HG03432 (cell line): ENCODE data around the gene ARL5C.

ENCODE experiments used
- ATAC-seq: cut with Tn5 transposase; IDR thresholded peaks from one replicate; pipeline ENCODE4 v1.9.1; 2021; ENCODE audit warnings: mild to moderate bottlenecking, moderate library complexity; ENCODE audit not compliant: unreplicated experiment

Gene ARL5C

DNA sequence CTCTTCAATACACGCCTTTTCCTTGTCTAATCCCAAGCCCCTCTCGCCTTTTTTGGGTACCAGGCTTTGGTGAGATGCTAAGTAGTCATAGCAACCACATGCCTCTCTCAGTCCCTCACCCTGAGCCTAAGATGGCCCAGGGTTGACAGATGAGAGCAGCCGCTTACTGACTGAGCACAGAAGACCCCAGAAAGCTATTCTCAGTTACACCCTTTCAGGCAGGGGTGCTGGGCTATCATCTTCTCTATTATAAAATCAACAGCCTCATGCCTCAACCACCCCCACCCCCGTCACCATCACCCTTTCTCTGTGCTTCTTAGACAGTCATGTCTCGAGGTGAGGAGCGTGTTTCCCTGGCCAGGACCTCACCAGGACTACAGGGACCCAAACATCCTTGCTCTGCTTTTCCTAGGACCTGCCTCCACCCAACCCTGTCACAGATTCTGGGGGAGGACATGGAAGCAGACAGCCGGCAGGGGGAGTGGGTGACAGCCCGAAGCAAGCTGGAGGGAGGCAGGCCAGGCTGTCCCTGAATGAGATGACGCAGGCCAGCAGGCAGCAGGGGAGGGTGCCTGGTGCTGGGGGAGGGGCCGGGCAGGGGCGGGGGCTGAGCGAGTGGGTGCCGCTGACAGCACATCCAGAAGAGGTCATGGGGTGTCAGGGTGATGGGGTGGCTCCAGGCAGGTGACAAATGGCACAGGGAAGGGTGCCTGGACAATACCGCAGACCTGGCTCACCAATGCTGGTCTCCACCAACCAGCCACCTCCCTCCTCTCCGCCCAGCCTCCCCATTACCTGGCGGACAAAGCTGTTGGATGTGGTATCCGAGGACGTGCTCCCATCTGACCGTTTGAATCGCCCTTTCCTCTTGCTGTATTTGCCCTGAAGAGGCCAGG is 28.4 kb upstream of the ARL5C start:
- no peak for ATAC-seq

DNA sequence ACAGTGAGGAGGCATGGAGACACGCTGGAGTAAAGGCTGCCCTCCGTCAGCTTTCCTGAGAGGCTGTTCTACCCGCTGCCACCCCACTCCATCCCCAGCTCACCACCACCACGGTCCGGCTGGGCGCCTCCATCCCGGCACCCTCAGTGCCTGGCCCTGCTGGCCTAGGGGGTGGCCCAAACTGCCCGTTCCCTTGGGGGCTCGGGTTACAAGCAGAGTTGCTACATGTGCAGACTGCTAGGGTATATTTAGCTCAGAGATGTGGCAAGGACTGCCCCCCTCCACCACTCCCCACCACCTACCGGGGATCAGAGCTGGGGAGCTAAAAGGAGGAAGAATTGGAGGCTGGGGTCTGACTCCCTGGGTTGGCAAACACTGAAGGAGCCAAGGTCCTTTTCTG is 27.4 kb upstream of the ARL5C start:
- no peak for ATAC-seq

DNA sequence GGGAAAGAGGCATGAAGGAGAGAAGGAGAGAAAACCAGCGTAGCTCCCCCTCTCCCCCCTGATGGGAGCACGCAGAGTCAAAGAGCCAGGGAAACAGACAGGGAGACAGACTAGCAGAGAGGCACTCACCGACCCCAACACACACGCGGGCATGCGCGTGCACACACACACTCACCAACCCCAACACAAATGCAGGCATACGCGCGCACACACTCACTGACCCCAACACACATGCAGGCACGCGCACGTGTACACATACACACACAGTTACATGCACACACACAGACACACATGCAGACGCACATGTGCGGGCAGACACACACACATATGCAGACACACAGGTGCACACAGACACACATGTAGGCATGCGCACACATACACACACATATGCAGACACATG is 26.9 kb upstream of the ARL5C start:
- ATAC-seq: no peak

DNA sequence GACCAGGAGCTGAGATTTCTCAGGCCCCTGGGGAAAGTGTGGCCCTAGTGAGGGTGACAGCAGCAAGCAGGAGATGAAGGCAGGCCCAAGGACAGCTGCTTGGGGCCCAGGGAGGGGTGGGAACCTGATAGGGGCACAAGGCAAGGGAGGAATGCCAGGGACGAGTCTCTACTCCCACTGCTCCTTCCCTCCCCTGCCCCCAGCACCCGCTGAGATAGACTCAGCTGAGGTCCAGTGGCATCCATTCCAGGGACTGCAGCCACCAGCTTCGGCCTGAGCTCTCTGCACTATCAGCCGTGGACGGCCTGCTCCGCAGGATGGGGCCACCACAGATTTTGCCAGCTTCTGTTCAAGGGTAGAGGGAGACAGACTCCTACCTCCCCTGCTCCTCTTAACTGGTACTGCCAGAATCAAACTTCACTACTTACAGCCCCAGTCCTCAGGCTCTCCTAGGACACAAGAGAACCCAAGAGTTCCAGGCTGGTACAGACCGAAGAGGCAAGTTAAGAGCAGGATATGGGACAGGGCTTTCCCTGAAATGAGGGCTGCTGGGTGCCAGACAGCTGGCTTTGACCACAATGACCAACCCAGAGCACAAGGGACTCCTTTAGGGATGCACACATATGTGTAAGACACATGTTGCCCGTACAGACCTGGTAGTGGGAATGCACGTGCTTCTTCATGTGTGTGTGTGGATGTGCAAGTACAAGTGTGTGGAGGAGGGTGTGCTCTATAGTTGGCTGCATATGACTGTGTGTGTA is 26.0 kb upstream of the ARL5C start:
- ATAC-seq: no peak

DNA sequence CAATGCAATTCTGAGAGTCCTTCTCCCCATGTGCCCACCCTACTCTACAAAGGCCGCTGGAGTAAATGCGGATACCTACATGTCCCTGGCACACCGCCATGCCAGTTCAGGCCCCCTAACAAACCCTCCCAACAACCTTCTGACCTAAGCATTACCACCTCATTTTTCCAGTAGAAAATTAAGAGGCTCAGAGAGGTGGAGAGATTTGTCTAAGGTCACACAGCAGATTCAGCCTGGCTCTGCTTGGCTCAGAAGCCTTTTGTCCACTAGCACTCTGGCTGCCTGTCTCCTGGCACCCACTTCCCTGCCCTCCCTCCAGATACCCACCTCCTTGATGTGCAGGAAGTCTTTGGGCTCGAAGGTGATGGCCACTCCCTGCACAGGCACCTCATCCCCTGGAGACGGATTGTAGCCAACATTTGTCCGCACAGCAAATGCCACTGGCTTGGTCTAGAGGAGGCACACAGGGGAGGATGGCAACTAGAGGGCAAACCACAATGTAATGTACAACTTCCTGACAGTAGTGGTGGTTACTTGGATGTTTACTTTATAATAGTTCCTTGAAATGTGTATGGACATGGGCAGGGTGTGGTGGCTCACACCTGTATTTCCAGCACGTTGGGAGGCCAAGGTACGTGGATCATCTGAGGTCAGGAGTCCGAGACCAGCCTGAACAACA is 21.3 kb upstream of the ARL5C start:
- no peak for ATAC-seq

DNA sequence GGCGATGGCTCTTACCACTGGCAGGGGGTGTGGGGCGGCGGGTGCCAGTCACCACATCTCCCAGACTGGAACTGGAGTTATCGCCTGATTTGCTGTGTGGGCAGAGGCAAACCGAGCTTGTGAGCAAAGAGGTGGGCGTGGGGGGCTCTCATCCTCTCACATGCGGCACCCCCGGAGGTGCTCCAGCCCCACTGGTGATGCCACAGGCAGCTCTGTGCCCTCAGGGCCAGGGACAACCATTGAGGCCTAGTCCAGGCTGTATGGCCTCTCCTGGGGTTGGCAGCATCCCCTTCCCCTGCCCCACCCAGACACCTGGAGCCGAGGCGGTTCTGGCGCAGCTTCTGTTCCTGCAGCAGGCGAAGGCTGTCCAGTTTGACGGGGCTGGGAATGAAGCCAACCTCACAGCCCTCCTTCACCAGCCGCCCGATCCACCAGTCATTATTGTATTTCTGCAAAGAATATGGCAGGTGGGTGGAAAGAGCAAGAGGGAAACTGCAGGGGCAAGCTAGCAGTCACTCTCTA is 20.6 kb upstream of the ARL5C start:
- ATAC-seq: no peak

DNA sequence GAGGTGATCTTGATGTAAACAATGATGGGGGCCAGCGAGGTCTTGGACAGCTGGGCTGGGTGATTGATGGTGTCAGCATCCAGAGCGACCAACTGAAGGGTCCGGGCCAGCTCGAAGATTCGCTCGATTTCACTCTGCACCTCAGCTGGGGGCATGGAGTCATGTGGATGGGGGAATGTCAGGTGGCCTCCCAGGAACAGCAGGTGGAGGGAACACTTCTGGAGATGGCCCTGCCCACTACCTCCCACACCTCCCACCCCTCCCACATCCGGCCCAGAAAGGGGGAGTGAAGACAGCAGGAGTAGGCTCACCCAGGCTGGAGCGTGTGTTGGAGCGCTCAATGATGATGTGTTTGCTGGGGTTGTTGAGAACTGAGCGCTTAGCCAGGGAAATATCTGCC is 17.8 kb upstream of the ARL5C start:
- no peak for ATAC-seq

DNA sequence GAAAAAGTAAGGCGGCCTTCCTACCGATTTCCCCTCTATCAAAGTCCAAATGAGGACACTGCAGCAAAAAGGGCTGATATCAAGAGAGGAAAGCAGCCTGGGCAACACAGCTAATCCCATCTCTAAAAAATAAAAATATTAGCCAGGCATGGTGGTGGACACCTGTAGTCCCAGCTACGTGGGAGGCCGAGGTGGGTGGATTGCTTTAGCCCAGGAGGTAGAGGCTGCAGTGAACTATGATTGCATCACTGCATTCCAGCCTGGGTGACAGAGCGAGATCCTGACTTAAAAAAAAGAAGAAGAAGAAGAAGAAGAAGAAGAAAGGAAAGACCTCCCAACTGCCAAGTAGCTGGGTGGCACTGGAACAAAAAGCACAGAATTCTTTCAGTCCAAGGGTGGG is 17.1 kb upstream of the ARL5C start:
- no peak for ATAC-seq

DNA sequence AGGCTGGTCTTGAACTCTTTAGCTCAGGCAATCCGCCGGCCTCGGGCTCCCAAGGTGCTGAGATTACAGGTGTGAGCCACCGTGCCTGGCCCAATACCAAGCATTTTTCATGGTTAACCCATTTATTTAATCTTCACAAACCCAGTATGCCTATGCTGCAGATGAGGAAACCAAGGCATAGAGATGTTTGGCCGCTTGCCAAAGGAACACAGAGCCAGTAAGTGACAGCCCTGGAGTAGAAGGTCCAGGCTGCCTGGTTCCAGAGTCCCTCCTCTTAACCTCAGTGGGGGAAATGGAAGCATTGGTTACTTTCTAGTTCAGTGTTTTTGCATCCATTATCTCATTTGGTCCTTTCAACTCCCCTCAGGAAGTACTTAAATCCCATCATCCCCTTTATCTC is 15.3 kb upstream of the ARL5C start:
- ATAC-seq: no peak

DNA sequence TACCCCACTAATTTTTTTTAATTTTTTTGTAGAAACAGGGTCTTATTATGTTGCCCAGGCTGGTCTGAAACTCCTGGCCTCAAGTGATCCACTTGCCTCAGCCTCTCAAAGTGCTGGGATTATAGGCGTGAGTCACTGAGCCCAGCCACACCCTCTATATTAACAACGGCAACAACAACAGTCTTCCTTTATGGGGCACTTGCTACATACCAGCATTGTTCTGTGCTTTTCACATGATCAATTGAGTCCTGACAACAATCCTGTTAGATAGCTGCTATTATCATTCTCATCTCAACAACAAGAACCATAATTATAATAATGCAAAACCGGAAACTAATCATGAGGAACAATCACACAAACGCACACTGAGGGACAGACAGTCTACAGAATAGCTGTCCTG is 12.6 kb upstream of the ARL5C start:
- ATAC-seq: no peak

DNA sequence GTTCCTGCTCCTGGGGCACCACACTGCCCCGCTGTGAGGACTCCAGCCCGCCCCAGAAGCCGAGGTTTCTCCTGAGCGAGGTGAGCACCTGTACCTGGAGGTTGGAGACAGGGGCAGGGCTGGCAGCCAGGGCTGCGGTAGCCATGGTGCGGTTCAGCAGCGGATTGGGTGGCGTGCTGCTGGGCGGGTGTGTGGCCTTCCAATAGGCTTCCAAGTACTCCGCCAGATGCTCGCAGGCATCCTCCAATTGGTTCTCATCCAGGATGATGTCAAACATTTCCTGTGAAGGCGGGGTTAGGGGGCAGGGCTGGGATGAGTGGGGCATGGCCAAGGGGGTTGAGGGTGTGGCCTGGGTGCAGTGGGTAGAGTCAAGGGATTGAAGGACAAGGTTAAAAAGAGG is 11.3 kb upstream of the ARL5C start:
- ATAC-seq: no peak

DNA sequence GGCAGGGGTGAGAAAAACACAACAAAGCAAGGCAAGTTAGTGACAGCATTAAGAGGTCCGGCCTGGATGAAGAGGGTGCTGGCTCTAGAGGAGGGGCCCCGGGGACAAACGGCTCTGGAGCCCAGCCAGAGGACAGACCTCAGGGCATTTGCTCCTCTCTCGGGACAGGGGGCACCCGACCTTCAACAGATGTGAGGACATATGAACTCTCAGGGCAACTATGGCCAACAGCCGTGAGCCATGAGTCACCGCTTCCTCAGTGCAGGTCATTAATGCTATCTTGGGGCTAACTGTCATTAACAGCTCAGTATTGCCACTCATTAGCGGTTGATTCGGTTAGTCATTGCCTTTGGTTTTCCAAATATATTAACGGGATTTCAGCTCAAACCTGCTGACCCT is 9.7 kb upstream of the ARL5C start:
- no peak for ATAC-seq

DNA sequence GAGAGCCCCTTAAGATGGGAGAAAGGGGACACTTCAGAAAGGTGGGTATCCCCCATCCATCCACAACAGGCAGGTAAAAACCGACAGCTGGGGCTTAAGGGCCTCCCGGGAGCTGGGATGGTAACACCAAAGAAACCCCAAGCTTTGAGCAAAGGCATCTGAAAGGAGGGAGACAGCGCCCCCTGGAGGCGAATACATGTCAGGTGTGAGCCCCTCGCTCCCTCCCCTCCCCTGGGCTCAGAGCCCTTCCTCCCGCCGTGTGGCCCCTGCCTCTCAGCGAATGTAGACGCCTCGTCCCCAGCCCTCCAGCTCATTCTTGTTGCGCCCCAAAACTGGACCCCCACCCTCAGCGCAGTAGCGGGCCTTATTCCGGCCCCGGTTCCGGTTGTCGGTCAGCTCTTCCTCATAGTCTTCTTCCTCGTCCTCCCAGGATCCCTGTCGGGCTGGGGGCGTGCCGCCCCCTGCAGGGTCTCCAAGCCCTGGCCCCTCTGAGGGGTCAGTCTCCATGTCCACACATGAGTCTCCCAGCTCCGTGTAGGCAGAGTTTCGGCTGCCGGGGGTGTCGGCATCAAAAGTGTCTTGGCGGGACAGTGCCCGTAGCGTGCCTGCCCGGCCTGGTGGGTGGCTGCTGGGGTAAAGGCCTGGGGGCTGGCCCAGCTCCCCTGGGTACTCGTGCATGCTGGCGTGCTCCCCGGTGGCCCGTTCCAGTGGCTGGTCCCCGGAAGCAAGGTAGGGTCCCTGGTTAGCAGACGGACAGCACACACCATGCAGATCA is 9.1 kb upstream of the ARL5C start:
- no peak for ATAC-seq

DNA sequence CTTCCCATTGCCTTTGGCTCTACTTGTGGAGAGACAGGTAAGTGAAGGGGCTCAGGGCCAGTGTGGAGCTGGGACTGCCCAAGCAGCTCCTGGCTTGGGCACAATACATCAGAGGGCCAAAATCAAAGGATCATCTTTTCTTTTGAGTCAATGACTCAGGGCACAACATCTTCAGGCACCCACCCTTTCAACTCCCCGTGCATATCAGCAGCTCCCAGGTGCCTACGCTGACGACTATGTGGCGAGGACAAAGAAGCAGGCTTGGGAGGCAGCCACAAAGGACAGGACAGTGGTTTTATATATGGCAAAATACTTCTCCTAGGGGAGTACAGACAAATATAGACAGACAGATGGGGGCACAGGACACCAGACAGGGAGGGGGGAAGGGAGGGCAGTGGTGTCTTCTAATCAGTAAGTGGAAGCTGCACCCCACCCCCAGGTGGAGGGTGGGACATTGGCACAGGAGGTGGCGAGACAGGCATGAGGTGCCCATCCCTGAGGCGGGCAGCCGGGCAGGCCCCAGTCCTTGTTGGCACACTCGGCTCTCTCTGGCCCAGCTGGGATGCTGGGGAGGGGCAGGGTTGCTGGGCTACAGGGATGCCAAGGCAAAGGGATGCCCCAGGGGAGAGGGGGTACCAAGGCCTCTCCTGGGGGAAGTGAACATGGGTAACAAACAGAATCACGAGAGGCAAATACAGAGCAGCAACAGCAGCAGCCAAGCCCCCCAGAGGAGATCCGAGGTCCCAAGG is 7.7 kb upstream of the ARL5C start:
- ATAC-seq: no peak

DNA sequence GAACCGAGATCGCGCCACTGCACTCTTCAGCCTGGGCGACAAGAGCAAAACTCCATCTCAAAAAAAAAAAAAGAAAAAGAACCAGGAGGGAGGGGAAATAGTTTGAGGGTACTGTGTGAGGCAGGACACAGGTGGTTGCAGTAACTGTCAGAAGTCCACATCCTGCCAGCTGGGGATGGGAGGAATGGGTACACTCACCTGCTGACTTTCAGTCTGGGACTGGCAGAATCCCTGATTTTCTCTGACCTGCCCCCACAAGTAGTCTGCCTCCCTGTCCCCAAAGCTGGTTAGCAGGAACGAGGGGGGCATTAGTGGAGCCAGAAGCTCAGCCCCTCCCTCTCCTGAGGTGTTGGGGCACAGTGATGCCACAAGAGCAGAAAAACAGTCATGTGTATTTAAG is 7.1 kb upstream of the ARL5C start:
- ATAC-seq: no peak

DNA sequence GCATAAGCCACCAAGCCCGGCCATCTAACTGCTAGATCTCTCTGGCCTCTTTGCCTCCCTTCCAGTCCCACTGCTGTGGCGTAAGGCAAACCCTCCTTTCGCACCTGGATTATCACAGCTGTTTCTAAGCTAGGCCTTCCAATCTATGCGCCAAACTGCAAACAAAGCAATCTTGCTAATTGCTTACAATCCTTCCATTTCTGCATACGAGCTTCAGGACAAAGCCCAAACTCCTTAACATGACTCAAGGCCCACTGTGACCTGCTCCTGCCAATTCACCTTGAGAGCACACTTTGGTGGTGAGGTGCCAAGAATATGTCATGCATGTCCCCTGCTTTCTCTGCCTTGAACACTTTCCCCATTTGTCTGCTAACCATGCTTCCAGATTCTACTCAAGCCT is 6.0 kb upstream of the ARL5C start:
- no peak for ATAC-seq

DNA sequence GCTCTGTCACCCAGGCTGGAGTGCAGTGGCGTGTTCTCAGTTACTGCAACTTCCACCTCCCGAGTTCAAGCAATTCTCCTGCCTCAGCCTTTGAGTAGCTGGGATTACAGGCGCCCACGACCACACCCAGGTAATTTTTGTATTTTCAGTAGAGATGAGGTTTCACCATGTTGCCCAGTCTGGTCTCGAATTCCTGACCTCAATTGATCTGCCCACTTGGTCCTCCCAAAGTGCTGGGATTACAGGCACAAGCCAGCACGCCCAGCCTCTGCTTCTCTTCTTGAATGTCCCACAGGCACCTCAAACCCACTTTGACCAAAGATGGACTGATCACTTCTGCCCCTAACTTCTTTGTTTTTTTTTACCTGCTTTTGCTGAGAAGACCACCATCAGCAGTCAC is 4.6 kb upstream of the ARL5C start:
- no peak for ATAC-seq

DNA sequence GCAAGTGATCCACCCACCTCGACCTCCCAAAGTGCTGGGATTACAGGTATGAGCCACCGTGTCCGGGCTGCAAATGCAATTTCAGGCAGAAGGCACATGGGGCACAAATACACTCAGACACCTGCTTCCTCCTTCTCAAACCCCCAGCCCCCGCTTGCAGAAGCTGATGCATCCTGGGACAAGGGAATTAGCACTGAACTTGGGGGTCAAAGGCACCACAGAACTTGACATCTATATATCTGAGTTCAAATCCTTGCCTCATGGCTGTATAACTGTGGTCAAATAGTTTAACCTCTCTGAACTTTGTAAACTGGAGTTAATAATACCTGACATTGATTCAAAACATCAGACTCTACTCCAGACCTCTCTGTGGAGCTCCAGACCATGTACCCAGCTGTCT is 4.1 kb upstream of the ARL5C start:
- ATAC-seq: no peak

DNA sequence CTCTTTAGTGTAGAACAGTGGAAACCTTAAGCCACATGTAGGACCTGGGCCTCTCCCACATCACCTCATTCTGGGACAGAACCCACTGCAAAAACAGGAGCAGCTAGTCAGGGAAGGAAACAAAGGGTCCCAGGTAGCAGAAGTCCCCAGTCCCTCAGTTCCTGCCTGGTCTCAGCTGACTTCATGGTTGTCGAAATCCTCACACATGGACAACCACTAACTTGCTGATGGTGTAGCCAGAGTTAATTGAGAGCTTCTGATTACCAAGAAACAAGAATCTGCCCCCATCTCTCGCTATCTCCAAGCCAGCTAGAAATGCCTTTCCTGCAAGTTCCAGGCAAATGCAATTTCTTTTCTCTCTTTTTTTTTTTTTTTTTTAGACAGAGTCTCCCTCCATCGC is 3.6 kb upstream of the ARL5C start:
- ATAC-seq: no peak

DNA sequence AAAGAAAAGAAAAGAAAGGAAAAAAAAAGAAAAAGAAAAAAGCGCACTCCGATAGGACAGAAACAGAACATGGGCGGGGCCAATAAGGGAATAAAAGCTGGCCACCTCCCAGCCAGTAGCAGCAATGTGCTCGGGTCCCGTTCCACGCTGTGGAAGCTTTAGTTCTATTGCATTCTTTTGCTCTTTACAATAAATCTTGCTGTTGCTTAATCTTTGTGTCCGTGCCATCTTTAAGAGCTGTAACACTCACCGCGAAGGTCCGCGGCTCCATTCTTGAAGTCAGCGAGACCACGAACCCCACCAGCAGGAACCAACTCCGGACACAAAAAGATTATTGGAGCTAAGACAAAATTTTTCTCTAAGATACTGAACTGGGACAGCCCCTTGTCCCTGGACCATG is 3.1 kb upstream of the ARL5C start:
- no peak for ATAC-seq
